Thymus (tissue), 11 donors: ENCODE results near the gene EXOSC5. TPM values are rescaled to one million over a fixed set of nuclear protein-coding genes. Genes with fewer than 3 reads are reported as not detected.
"Not testable (repeated sequence)": the region's sequence is repeated elsewhere in the genome, so short reads cannot be mapped to it uniquely, and the experiment has no call there.

ENCODE experiments used
- DNase-seq, 9 donors: peaks; one replicate each; pipeline ENCODE4 v3.0.0-alpha.2; 2013; ENCODE audit warnings: low spot score in 9 of 9, low read depth in 6 of 9, missing footprints in 1 of 9
- H3K27ac ChIP-seq, 2 donors: one replicate each; pipeline ENCODE4 v1.5.1; 2013; ENCODE audit warnings: control low read depth in 1 of 2, low read depth in 1 of 2, low read length in 1 of 2, mild to moderate bottlenecking in 1 of 2, moderate library complexity in 1 of 2
- H3K27me3 ChIP-seq, 2 donors: one replicate each; pipeline ENCODE4 v1.5.1; 2013; ENCODE audit warnings: low read length in 1 of 2; ENCODE audit not compliant: control insufficient read depth in 2 of 2, insufficient read depth in 1 of 2
- H3K36me3 ChIP-seq, 2 donors: one replicate each; pipeline ENCODE4 v1.5.1; 2013; ENCODE audit warnings: low read length in 1 of 2, mild to moderate bottlenecking in 1 of 2, moderate library complexity in 1 of 2; ENCODE audit not compliant: control insufficient read depth in 2 of 2, insufficient read depth in 2 of 2
- H3K4me1 ChIP-seq, 2 donors: one replicate each; pipeline ENCODE4 v1.5.1; 2013; ENCODE audit warnings: low read length in 2 of 2; ENCODE audit not compliant: control insufficient read depth in 2 of 2, insufficient read depth in 2 of 2
- H3K4me3 ChIP-seq, 2 donors: one replicate each; pipeline ENCODE4 v1.5.1; 2013; ENCODE audit warnings: low read length in 2 of 2, control low read depth in 1 of 2, mild to moderate bottlenecking in 1 of 2
- H3K9me3 ChIP-seq, 2 donors: one replicate each; pipeline ENCODE4 v1.5.1; 2013; ENCODE audit warnings: low read length in 1 of 2, mild to moderate bottlenecking in 1 of 2; ENCODE audit not compliant: control insufficient read depth in 2 of 2, insufficient read depth in 1 of 2
- WGBS: extraction: QIAGEN DNeasy Blood & Tissue Kit; methylation state at CpG from one replicate; pipeline ENCODE4 v1.1.7; 2013; 5-methylcytosine and 5-hydroxymethylcytosine counted together
- polyA plus RNA-seq: library from polyadenylated mRNA; stranded (reverse); fragments of 200-250 nt; gene quantifications from one replicate; pipeline ENCODE4 v1.2.3, GENCODE V29; 2013
- total RNA-seq: library from RNA; stranded (reverse); fragments of 120-200 nt; gene quantifications from one replicate; pipeline ENCODE4 v1.2.4, GENCODE V29; 2013
- donor health status: healthy.

EXOSC5 gene
- total and polyA plus RNA-seq, 2 donors = 20.2 to 20.3 TPM

GRCh38 chr19:41384351-41384750 is 12.8 kb downstream of the EXOSC5 start:
- Histone ChIP-seq H3K4me3 (no peak overlapping the region), H3K27ac (no peak overlapping the region), H3K36me3 (peaks cover 17% of the 10 kb centered on the region in 2 donors), H3K4me1 (no peaks in the 10 kb centered on the region), H3K9me3 (no peaks in the 10 kb centered on the region), H3K27me3 (no peaks in the 10 kb centered on the region)
- 97% methylated on average over 5 of the region's 5 CpGs for WGBS
- no peak for DNase-seq

- Histone ChIP-seq H3K4me1 (peaks cover 5 to 19% of the 10 kb centered on the region in 2 donors), H3K36me3 (peaks cover 4 to 12% of the 10 kb centered on the region in 2 donors)
- H3K27ac ChIP-seq, H3K9me3 ChIP-seq, H3K27me3 ChIP-seq, H3K4me3 ChIP-seq, DNase-seq: not testable (repeated sequence)
- 97% methylated on average over 8 of the region's 8 CpGs for WGBS
These were observed 15.6 kb downstream of the EXOSC5 start for GRCh38 chr19:41381536-41381935.

- 26% methylated on average over 9 of the region's 9 CpGs for WGBS
- Histone ChIP-seq H3K27ac (no peak overlapping the region), H3K4me3 (no peak overlapping the region), H3K27me3 (no peaks in the 10 kb centered on the region), H3K9me3 (no peaks in the 10 kb centered on the region), H3K4me1 (peaks cover 9 to 24% of the 10 kb centered on the region in 2 donors), H3K36me3 (peaks cover 2 to 4% of the 10 kb centered on the region in 2 donors)
- DNase-seq = peak in 3 of 9 donors; percentile 51 to 74 (median 54)
These were observed 19.0 kb downstream of the EXOSC5 start for GRCh38 chr19:41377977-41378709.

- 69% methylated on average over 8 of the region's 8 CpGs for WGBS
- Histone ChIP-seq H3K27ac (no peak overlapping the region), H3K4me3 (peak overlapping the region in 1 of 2 donors; percentile 55), H3K27me3 (no peaks in the 10 kb centered on the region), H3K36me3 (no peaks in the 10 kb centered on the region), H3K4me1 (peaks cover 9 to 24% of the 10 kb centered on the region in 2 donors), H3K9me3 (no peaks in the 10 kb centered on the region)
- DNase-seq = peak in 1 of 9 donors; percentile 30
These were observed 20.2 kb downstream of the EXOSC5 start for GRCh38 chr19:41376998-41377365.

GRCh38 chr19:41376241-41376997 is 20.7 kb downstream of the EXOSC5 start, which contains the start of gene TMEM91:
Gene TMEM91, plus strand, starts transcription at chr19:41376533. Its CDS starts 1,777 bp downstream, at chr19:41378310.
- DNase-seq = no peak
- no peak within 1 kb of the TSS for H3K27ac ChIP-seq
- 18% methylated on average over 47 of the region's 47 CpGs for WGBS
- H3K4me3 ChIP-seq = peak within 1 kb of the TSS; percentile 23 to 55
- H3K9me3 ChIP-seq = no peaks in the 10 kb centered on the region
- H3K36me3 ChIP-seq = no peaks in the 10 kb centered on the region
- H3K4me1 ChIP-seq = peaks cover 9 to 24% of the 10 kb centered on the region in 2 donors
- H3K27me3 ChIP-seq = no peaks in the 10 kb centered on the region

- H3K4me3 ChIP-seq = no peak overlapping the region
- H3K9me3 ChIP-seq = no peaks in the 10 kb centered on the region
- H3K36me3 ChIP-seq = no peaks in the 10 kb centered on the region
- peaks cover 9 to 24% of the 10 kb centered on the region in 2 donors for H3K4me1 ChIP-seq
- DNase-seq = no peak
- no peak overlapping the region for H3K27ac ChIP-seq
- no peaks in the 10 kb centered on the region for H3K27me3 ChIP-seq
- WGBS = 94% methylated on average over 12 of the region's 12 CpGs
These were observed 23.2 kb downstream of the EXOSC5 start for GRCh38 chr19:41373993-41374392.

- Histone ChIP-seq H3K27ac (no peak overlapping the region), H3K4me1 (peaks cover 9 to 13% of the 10 kb centered on the region in 2 donors), H3K9me3 (no peaks in the 10 kb centered on the region), H3K4me3 (no peak overlapping the region), H3K27me3 (no peaks in the 10 kb centered on the region), H3K36me3 (peaks cover 0 to 4% of the 10 kb centered on the region in 2 donors)
- WGBS = 92% methylated on average over 2 of the region's 2 CpGs
- no peak for DNase-seq
These were observed 24.7 kb downstream of the EXOSC5 start for GRCh38 chr19:41372501-41372900.

- 95% methylated on average over 8 of the region's 8 CpGs for WGBS
- DNase-seq = no peak
- H3K4me1 ChIP-seq = peaks cover 4 to 5% of the 10 kb centered on the region in 2 donors
- no peak overlapping the region for H3K4me3 ChIP-seq
- H3K27me3 ChIP-seq = no peaks in the 10 kb centered on the region
- H3K27ac ChIP-seq = no peak overlapping the region
- H3K9me3 ChIP-seq = no peaks in the 10 kb centered on the region
- H3K36me3 ChIP-seq = peaks cover 0 to 4% of the 10 kb centered on the region in 2 donors
These were observed 25.6 kb downstream of the EXOSC5 start for GRCh38 chr19:41371541-41371940.

- WGBS = 97% methylated on average over 5 of the region's 5 CpGs
- H3K27ac ChIP-seq = not testable (repeated sequence)
These were observed 26.0 kb downstream of the EXOSC5 start for GRCh38 chr19:41371119-41371518.

More at GRCh38 chr19:41371119-41371518, 26.0 kb downstream of the EXOSC5 start:
- not testable (repeated sequence) for H3K9me3 ChIP-seq, H3K4me3 ChIP-seq, H3K36me3 ChIP-seq, H3K4me1 ChIP-seq, H3K27me3 ChIP-seq, DNase-seq
